ENCODE data around the gene PLCB3. TPM values are rescaled to one million over a fixed set of nuclear protein-coding genes. Genes with fewer than 3 reads are reported as not detected.

The PLCB3 gene
- total and polyA plus RNA-seq, 2 of the 13 experiments (the other 11 are each of a cell fraction or from before 2014, with no cell fraction given): 7.5 to 13.8 TPM

DNA sequence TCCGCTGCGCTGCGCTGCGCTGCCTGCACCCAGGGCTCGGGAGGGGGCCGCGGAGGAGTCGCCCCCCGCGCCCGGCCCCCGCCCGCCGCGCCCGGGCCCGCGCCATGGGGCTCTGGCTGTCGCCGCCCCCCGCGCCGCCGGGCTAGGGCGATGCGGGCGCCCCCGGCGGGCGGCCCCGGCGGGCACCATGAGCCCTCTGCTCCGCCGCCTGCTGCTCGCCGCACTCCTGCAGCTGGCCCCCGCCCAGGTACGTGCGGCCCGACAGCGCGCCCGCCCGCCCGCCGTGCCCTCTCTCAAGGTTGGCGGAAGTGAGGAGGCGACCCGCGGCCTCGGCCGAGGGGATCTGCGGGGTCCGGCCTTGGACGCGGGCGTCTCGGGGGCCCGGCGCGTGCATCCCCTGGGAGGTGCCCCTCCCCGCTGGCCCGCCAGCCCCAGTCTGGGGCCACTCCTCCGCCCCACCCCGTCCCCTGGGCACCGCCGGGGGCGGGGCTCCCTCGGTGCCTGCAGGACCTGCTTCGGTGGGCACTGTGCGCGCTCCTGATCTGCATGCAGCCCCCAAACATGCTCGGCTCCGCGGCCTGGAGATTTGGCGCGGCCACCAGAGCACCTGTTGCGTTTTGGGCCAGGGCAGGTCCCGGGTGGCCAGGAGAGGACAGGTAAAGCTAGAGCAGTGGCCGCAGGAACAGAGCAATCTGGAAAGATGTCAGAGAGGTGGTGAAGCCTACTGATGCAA is 16.5 kb upstream of the PLCB3 start (continued):
- TF ChIP-seq EHMT2 (IDR thresholded peaks at IDR 0.05; ENCODE audit: borderline replicate concordance, low read depth, low read length) (no peak), ZNF589 (CRISPR knock-in tag; conservative IDR thresholded peaks at IDR 0.05) (no peak), JUNB (CRISPR knock-in tag; IDR thresholded peaks at IDR 0.05; ENCODE audit: borderline replicate concordance) (no peak), HMG20B (CRISPR knock-in tag; conservative IDR thresholded peaks at IDR 0.05) (no peak), ZNF598 (CRISPR knock-in tag; IDR thresholded peaks at IDR 0.05; ENCODE audit: borderline replicate concordance) (no peak), RAD21 (CRISPR knock-in tag; IDR thresholded peaks at IDR 0.05) (peak; percentile 26; the same call in 1 of the 2 replicates), CC2D1A (CRISPR knock-in tag; IDR thresholded peaks at IDR 0.05) (no peak), ZZZ3 (CRISPR knock-in tag; IDR thresholded peaks at IDR 0.05; ENCODE audit: borderline replicate concordance) (no peak), PRMT3 (CRISPR knock-in tag; IDR thresholded peaks at IDR 0.05; ENCODE audit: borderline replicate concordance, low read depth) (no peak), ZSCAN25 (CRISPR knock-in tag; IDR thresholded peaks at IDR 0.05) (peak; percentile 51; the same call in 1 of the 2 replicates), IRF2 (CRISPR knock-in tag; IDR thresholded peaks at IDR 0.05) (peak; percentile 24; the same call in 1 of the 2 replicates), MAFF (IDR thresholded peaks at IDR 0.05; ENCODE audit: low read depth, low read length) (no peak), ELF4 (CRISPR knock-in tag; IDR thresholded peaks at IDR 0.05; ENCODE audit: borderline replicate concordance) (no peak), ZNF296 (CRISPR knock-in tag; conservative IDR thresholded peaks at IDR 0.05) (no peak)
- TF ChIP-seq, protein P1, sequence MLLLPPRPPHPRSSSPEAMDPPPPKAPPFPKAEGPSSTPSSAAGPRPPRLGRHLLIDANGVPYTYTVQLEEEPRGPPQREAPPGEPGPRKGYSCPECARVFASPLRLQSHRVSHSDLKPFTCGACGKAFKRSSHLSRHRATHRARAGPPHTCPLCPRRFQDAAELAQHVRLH (CRISPR knock-in tag; IDR thresholded peaks at IDR 0.05; ENCODE audit: borderline replicate concordance, low read depth): no peak
- TF ChIP-seq, protein P2, sequence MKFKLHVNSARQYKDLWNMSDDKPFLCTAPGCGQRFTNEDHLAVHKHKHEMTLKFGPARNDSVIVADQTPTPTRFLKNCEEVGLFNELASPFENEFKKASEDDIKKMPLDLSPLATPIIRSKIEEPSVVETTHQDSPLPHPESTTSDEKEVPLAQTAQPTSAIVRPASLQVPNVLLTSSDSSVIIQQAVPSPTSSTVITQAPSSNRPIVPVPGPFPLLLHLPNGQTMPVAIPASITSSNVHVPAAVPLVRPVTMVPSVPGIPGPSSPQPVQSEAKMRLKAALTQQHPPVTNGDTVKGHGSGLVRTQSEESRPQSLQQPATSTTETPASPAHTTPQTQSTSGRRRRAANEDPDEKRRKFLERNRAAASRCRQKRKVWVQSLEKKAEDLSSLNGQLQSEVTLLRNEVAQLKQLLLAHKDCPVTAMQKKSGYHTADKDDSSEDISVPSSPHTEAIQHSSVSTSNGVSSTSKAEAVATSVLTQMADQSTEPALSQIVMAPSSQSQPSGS (CRISPR knock-in tag; IDR thresholded peaks at IDR 0.05): no peak
- TF ChIP-seq, protein P3, sequence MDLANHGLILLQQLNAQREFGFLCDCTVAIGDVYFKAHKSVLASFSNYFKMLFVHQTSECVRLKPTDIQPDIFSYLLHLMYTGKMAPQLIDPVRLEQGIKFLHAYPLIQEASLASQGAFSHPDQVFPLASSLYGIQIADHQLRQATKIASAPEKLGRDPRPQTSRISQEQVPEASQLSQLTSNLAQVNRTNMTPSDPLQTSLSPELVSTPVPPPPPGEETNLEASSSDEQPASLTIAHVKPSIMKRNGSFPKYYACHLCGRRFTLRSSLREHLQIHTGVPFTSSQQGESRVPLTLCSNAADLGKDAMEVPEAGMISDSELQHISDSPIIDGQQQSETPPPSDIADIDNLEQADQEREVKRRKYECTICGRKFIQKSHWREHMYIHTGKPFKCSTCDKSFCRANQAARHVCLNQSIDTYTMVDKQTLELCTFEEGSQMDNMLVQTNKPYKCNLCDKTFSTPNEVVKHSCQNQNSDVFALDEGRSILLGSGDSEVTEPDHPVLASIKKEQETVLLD (CRISPR knock-in tag; IDR thresholded peaks at IDR 0.05; ENCODE audit: low read depth): peak; percentile 86
- TF ChIP-seq, protein P4, sequence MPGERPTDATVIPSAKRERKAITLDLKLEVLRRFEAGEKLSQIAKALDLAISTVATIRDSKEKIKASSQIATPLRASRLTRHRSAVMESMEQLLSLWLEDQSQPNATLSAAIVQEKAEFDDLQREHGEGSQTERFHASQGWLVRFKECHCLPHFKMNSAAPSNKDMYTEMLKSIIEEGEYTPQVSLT (CRISPR knock-in tag; IDR thresholded peaks at IDR 0.05; ENCODE audit: borderline replicate concordance, low read depth): no peak
- TF ChIP-seq, protein P5, sequence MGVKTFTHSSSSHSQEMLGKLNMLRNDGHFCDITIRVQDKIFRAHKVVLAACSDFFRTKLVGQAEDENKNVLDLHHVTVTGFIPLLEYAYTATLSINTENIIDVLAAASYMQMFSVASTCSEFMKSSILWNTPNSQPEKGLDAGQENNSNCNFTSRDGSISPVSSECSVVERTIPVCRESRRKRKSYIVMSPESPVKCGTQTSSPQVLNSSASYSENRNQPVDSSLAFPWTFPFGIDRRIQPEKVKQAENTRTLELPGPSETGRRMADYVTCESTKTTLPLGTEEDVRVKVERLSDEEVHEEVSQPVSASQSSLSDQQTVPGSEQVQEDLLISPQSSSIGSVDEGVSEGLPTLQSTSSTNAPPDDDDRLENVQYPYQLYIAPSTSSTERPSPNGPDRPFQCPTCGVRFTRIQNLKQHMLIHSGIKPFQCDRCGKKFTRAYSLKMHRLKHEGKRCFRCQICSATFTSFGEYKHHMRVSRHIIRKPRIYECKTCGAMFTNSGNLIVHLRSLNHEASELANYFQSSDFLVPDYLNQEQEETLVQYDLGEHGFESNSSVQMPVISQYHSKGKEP (CRISPR knock-in tag; IDR thresholded peaks at IDR 0.05): no peak
- TF ChIP-seq, protein P6, sequence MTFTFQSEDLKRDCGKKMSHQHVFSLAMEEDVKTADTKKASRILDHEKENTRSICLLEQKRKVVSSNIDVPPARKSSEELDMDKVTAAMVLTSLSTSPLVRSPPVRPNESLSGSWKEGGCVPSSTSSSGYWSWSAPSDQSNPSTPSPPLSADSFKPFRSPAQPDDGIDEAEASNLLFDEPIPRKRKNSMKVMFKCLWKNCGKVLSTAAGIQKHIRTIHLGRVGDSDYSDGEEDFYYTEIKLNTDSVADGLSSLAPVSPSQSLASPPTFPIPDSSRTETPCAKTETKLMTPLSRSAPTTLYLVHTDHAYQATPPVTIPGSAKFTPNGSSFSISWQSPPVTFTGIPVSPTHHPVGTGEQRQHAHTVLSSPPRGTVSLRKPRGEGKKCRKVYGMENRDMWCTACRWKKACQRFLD (CRISPR knock-in tag; IDR thresholded peaks at IDR 0.05; ENCODE audit: borderline replicate concordance): no peak
